ENCODE results near the gene CFAP97.

Gene CFAP97

DNA sequence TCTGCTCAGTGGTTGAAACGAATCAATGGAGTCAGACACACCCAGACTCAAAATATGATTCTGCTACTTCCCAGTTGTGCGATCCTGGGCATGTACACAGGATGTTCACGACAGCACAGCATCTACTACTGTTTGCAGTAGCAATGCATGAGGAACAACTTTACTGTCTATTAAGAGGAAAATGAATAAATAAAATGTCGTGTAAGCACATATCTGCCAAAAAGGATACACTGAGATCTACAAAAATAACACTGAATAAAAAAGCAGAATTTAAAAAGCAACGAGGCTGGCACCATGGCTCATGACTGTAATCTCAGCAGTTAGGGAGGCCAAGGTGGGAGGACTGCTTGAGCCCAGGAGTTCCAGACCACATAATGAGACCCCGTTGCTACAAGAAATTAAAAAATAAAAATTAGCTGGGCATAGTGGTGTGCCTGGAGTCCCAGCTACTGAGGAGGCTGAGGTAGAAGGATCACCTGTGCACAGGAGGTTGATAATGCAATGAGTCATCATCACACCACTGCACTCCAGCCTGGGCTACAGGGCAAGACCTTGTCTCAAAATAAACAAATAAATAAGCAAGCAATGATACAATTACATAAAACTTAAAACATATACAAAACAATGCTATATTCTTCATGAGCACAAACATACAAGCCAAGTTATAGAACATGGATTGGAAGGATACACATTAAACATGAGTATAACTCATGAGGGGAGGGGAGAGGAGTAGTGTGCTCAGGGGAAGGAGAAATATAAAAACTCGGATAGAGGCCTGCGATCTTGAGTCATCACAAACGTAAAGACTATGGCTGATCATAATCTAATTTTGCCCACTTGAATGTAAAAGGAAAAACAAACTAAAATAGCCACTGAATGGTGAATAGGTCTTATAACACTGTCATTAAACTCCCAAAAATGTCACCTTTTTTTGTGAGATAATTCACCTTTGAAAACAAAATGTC is 8.6 kb downstream of the CFAP97 start:
- DNase-seq, result no peak

DNA sequence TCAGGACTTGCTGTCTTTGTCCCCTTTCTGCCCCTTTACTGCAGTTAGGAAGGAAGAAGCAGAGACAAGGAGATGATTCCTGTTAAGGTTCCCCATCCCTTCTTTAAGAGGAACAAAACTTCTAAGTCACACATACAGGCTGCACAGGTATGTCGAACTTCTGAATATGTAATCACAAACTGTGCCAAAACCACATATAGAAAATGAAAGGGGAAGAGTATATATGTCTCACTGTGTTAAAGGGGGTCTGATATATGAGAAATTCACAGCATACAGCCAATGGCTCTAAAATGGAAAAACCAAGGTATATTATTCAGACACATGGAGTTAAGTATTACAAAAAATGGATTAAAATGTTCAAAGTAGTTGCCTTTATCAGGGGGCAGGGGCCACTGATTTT is 11.7 kb downstream of the CFAP97 start:
- no peak for DNase-seq

DNA sequence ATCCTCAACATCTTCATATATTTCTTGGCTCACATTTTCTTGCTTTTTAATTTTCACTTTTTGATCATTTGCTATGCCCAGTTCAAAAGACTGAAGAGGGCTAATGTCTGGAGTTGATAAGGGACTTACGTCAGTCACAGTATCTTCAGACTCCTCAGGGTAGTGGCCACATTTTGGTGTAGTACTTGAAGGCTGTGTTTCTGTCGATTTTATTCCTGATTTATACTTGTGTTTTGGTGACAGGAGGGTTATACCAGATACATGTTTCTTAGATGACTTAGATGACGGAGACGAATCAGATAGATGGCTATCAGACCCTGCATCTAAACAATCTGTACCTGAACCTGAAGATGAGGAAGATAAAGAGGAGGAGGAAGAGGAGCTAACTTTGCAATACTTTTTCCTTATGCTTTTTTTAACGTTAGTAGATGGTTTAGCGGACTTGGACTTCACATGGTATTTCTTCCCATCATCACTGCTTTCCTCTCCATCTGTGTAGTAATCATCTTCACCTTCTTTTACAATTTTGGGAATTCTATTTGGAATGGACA is 13.4 kb downstream of the CFAP97 start:
- no peak for DNase-seq

DNA sequence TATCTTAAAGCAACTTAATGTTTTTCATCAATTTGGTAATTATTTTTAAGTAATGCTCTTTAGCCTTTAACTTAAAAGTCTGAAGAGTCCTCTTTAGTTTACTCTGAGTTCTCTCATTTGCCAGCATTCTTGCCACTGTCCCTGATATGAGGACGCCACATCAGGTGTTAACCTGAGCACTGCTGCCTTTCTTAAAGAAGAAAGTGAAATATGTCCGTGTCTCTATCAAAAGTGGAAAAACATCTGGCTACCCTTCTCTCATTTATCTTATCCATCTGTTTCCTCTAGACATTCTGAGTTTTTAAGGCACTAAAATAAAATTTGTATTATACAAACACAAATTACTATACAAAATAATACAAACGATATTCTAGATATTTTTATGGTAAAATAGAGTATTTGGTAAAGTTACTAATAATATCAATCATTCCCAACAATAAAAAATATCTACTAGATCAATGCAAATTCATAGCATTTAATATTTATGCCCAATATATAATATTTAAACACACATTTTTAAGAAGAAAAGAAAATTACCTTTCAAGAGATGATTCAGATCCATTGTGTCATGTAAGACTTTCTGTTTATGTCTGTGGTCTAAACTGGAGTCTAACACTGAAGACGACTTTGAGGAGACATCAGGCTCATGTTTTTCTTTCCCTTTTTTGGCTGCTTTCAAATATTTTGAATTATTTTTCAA is 14.0 kb downstream of the CFAP97 start:
- no peak for DNase-seq

DNA sequence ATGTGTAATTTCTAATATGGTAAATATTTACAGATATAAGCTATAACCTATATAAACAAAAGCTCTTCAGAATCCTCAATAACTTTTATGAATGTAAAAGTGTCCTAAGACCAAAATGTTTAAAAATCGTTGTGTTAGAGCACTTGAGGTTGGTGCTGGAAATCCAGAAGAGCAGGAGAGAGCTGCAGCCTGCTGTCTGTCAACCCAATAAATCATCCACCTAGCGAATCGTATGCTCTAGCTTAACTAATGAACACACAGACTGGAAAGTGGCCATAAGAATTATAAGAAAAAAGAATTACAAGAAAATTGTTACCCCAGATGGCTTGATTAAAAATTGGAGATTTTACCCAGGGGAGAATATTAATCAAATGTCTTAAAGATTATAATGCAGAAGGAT is 17.0 kb downstream of the CFAP97 start:
- DNase-seq, result no peak

DNA sequence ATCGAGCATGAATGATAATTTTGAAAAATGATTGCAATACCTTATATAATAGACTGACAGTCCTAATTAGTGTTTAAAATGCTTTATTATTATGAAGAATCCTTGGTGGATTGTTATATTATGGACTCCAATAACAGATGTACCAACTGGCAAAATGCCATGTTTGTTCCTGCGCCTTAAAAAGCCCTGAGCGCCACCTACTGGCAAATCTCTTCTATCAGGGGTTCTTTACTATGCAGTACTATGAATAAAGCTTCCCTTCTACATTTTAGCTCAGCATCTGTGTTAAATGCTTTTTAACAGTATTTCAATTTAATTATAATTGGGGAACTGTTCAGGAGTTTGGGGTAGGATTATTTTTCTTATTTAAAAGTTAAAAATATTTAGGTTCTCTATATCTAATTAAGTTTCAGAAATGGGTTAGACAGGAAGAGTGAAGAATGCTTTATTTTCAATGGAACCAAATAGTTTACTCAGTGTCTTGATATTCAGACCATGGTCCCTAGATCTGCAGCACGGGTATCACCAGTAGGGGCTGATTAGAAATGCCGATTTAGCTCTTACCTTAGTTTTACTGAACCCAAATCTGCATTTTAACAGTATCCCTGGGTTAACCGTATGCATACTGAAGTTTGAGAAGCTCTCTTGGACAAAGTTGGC is 20.0 kb downstream of the CFAP97 start:
- peak; percentile 88 for DNase-seq

DNA sequence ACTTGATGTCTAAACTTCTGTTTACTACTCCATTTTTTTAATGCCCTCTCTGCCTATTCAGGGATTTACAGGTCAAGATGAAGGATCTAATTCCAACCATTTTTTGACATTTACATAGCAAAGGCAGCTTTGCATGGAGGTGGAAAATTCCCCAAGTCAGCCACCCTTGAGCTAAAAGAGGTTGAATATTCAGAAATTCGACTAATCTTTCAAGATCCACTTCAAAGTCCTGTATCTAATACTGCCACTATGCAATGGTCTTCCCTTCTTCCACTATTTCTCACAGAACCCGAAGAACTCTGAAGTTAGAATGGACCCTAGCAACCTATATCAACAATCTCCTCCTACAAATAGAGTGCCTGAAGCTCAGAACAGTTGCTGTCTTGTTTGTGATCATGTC is 21.6 kb downstream of the CFAP97 start:
- DNase-seq, result no peak

DNA sequence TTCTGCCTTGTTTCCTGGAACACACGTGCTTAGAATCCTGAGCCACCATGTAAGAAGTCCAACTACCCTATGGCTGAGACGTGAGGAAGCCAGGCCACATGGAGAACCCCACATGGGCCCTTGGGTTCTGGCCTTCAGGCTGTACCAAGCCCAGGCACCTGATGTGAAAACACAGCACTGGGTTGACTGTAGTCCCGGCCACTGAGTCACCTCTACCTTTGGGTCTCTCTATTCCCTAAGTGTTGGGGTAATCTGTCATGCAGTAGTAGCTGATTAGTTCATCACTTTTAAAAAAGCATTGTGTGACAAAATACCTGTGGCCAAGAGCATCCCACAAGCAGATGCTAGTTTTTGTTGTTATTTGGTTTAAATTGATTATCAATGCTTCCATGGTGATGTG is 24.3 kb downstream of the CFAP97 start:
- no peak for DNase-seq

DNA sequence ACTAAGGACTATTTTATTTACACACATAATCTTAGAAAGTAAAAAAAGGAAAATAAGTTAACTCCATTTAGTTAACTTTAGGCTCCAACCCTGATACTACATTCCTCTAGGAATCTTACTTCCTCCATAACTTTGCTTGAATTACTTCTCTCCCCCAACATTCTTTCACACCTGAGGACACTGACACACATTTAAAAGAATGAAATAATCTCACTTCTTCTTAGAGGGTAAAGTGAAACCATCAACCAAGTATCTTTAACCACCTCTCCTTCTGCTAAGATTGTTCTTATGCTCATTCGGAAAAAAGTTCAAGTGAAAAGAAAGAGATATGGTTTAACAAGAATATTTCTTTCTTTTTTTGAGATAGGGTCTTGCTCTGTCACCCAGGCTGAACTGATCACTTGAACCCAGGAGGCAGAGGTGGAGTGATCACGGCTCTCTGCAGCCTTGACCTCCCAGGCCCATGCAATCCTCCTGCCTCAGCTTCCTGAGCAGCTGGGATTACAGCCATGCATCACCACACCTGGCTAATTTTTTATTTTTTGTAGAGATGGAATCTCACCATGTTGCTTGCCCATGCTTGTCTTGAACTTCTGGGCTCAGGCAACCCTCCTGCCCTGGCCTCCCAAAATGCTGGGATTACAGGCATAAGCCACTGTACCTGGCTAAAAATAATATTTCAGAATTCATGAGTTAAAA is 32.3 kb downstream of the CFAP97 start:
- DNase-seq, result no peak

DNA sequence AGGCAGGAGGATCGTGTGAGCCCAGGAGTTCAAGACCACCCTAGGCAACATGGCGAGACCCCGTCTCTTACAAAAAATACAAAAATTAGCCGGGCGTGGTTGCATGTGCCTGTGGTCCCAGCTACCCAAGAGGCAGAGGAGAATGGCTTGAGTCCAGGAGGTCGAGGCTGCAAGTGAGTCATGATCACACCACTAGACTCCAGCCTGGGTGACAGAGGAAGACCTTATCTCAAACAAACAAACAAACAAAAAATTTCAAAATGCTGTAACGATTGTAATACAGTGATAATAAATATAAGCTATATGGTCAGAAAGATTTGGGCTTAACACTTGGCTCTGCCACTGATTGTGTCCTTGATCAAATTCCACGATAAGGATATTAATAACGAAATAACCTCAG is 36.6 kb downstream of the CFAP97 start:
- DNase-seq, result no peak

DNA sequence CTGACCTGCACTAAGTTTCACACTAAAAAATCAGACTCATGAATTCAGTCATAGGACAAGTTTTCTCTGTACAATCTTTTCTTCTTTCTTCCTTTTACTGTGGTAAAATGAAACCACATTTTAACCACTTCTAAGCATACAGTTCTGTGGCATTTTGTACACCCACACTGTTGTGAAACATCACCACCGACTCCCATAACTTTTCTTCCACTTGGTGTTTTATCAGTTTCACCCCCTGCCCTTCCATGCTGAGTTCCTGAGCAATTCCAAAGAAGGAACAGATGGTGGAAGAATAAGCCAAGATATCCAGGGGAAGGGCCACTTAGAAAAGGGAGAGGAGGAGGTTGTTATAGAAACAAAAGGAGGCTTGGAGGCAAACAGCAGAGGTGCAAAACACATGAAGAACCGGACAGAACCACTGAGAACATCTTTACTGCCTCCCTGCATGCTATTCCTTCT is 38.2 kb downstream of the CFAP97 start:
- no peak for DNase-seq

DNA sequence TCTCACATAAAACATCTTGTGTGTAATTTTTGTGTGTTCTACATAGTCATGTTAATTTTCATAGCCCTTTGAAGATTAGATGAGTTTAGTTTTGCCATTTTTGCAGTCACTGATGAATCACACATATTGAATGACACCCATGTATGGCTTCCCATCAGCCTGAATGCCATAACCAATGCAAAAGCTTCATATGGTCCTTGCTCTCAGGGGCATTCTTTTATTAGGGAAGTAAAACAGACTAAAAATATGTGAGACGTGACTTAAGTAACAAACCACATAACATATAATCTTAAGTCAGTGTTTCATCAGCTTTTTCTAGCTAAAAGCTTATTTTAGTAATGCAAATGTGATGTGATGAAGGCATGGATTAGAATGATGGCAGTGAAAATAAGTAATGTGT is 52.5 kb downstream of the CFAP97 start:
- no peak for DNase-seq

DNA sequence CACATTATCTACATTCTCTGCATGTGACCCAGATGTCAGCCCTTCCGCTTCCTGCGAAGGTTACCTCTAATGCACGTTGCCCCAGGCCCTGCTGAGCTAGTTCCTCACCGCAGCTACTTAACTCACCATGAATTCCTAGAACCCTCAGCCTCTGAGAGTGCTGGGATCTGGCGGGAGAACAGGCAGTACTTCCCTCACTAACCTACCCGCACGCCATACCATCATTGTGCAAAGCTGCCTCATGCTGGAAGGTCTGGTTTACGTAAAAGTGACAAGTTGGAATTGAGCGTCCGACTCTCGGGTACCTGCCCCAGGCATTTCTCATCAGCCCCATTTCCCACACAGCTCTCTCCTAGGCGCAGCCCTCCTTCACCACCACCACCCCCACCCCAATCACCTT is 54.4 kb downstream of the CFAP97 start:
- no peak for DNase-seq

DNA sequence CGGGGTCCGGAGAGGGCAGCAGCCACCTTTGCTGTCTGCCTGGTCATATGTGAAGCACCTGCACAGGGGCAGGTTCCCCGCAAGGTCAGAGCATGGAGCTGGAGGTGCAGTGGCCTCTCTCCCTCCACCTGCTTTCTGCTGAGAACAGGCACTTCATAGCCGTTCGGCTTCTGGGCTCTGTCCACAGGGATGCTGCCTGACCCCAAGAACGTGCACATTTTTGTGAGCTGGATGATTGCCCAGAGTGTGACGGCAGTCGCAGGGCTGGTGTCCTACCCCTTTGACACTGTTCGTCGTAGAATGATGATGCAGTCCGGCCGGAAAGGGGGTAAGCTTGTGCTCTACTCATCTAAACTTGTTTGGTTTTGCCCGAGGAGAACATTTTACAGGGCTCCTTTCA is 58.2 kb downstream of the CFAP97 start:
- no peak for DNase-seq

DNA sequence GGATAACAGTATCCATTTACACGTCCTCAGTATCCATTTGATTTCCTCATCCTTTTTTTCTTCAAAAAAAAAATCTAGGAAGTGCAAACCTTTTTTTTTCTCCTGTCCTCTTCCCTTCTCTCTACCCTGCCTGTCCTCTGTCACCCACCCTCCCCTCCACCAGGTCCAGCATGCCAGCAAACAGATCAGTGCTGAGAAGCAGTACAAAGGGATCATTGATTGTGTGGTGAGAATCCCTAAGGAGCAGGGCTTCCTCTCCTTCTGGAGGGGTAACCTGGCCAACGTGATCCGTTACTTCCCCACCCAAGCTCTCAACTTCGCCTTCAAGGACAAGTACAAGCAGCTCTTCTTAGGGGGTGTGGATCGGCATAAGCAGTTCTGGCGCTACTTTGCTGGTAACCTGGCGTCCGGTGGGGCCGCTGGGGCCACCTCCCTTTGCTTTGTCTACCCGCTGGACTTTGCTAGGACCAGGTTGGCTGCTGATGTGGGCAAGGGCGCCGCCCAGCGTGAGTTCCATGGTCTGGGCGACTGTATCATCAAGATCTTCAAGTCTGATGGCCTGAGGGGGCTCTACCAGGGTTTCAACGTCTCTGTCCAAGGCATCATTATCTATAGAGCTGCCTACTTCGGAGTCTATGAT is 59.1 kb downstream of the CFAP97 start:
- no peak for DNase-seq

DNA sequence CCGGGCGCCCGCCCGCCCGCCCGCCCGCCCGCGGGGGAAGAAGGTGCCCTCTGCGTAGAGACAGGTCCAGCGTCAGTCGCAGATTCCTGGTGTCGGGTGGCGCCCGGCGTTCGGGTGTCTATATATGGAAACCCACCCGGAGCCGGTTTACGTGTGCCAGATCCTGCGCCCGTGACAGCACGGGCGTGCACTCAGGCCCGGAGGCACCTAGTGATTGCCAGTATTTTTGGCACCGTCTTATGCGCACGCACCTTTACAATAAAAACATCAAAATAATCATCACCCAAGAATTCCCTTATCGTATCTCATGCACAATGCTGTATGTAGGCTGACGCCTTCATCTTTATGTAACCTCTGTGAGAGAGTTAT is 60.2 kb downstream of the CFAP97 start:
- DNase-seq, result peak; percentile 49

DNA sequence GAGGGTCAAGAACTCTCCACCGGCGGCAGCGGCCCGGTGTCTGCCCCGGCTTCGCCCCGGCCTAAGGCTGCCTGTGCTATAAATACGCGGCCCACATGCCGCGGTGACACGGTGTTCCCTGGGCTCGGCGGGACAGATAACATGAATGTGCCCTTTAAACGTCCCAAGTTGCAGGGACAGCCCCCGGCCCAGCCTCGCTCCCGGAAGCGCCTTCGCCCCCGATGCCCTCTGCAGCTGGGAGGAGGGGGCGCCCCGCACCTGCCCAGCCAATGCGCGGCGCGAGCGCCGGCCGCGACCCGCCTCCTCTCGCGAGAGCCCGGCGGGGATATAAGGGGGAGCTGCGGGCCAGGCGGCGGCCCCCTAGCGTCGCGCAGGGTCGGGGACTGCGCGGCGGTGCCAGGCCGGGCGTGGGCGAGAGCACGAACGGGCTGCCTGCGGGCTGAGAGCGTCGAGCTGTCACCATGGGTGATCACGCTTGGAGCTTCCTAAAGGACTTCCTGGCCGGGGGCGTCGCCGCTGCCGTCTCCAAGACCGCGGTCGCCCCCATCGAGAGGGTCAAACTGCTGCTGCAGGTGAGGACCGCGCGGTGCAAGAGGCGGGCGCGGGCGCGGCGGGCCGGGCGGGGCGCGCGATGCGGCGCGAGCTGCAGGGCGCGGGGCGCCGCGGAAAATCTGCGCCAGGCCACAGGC is 60.7 kb downstream of the CFAP97 start, which contains the start of gene SLC25A4:
SLC25A4 (plus strand) TSS at position 355 of the 689 bp plus-strand sequence; CDS start at position 462, 107 bp downstream.
- peak; percentile 84 for DNase-seq

DNA sequence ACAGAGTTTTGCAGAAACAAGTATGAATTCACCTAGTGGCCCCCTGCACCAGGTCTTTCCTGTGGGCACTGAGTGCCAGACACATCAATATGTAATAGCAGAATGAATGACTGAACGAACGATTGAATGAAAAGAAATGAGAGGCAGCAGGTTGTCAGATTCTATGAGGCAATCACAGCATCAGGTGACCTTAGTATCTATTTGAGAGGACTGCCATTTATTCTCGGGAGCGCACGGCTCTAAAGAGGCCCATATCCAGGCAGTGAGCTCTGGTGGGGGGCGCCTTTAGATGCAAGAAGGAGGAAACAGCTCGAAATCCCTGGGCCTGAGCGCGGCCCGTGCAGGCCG is 61.3 kb downstream of the CFAP97 start:
- no peak for DNase-seq

DNA sequence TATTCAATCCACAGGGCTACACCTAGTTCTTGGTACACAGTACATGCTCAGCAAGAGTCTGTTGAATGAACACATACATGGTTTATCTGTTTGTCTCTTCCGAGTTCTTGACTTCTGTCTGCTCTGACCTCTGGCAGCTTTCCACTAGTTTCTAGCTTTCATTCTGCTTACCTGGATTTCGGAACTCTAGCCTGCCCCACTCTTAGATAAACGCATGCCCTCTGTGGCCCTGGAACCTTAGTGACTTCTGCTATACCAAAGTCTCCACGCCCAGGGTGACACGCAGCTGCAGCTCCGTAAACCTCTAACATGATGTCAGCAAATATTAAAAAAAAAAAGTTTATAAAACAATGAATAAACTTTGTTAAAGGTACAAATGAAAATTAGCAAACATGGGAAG is 62.0 kb downstream of the CFAP97 start:
- DNase-seq, result no peak

DNA sequence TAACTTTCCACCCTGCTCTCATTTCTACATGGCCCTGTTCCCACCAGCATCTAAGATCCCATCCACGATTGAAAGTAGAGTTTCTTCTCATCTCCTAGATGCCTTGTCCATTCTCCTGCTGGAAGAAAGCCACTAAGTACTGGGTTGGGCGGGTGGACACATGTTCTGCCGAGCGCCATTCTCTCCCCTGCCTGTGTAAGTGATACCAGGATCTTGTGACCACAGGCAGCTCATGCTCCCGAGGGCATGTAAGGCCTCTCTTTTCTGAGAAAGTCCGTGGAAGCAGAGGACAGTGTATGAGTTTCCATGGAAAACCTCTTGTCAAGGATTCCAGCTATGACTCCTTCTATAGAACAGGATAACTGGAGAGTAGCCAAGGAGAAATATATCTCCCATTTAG is 64.1 kb downstream of the CFAP97 start:
- DNase-seq, result no peak

DNA sequence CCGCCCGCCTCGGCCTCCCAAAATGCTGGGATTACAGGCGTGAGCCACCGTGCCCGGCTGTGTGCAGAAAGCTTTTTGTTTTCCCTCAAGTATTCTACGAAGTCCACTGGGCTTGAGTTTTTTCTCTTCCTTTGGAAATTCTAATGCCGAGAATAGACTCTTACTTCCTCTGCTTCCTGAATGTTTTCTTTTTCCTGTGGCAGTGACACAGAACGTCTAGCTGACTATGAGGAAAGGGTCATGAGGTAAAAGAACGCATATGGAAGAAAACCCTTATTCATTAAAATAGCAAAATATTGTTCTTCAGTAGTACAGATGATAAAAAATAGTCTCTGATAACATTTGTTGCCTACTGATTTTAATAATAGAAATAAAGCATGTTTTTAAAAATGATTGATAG is 65.6 kb downstream of the CFAP97 start:
- no peak for DNase-seq

Measured in CD4-positive, alpha-beta T cell treated with Interleukin-17A for 4 hours (primary cell).